Ovary (tissue), 9 donors: Measurements from ENCODE around the gene PDX1. TPM values are rescaled to one million over a fixed set of nuclear protein-coding genes. Genes with fewer than 3 reads are reported as not detected.

Experiments
- DNase-seq, 5 donors: peaks; one replicate each; pipeline ENCODE4 v3.0.0-alpha.2; 2019 to 2020
- H3K27ac ChIP-seq, 2 donors: fragments of 200-600 bp; one replicate each; pipeline versions ENCODE4 v1.5.1 to v1.8.0; 2019 to 2022
- H3K27me3 ChIP-seq: fragments of 200-600 bp; one replicate; pipeline ENCODE4 v1.8.0; 2022
- H3K36me3 ChIP-seq: fragments of 200-600 bp; sonication (generic); one replicate; pipeline ENCODE4 v1.5.1; 2019
- H3K4me1 ChIP-seq: one replicate; pipeline ENCODE4 v1.8.1; 2013; ENCODE audit warnings: mild to moderate bottlenecking, moderate library complexity; ENCODE audit not compliant: insufficient read depth
- H3K4me3 ChIP-seq: fragments of 200-600 bp; sonication (generic); one replicate; pipeline ENCODE4 v1.5.1; 2017
- H3K9me3 ChIP-seq, 2 donors: fragments of 200-600 bp in 1 of 2; sonication (generic) in 1 of 2; one replicate each; pipeline versions ENCODE4 v1.5.1 to v1.8.1; 2013 to 2019; ENCODE audit warnings: mild to moderate bottlenecking in 1 of 2, moderate library complexity in 1 of 2
- CTCF ChIP-seq, 3 donors: fragments of 450-650 bp in 2 of 3; fragments of 200-600 bp in 1 of 3; IDR thresholded peaks; one replicate each; pipeline versions ENCODE4 v1.5.1 to v1.8.0; 2016 to 2022; ENCODE audit warnings: antibody characterized with exemption in 3 of 3, mild to moderate bottlenecking in 1 of 3
- EP300 ChIP-seq: sonication (generic); formaldehyde crosslinking; IDR thresholded peaks from one replicate; pipeline ENCODE4 v1.6.1; 2017; ENCODE audit warnings: antibody characterized with exemption
- POLR2A ChIP-seq: fragments of 450-650 bp; IDR thresholded peaks from one replicate; pipeline ENCODE4 v1.6.1; 2017; ENCODE audit warnings: antibody characterized with exemption, mild to moderate bottlenecking, moderate library complexity
- WGBS, 3 donors: extraction: QIAGEN DNeasy Blood & Tissue Kit in 1 of 3; methylation state at CpG; one replicate each; pipeline versions ENCODE4 v1.1.5 to v1.1.7; 2013 to 2017; 5-methylcytosine and 5-hydroxymethylcytosine counted together
- intact Hi-C, 4 donors: fragments of 100-400 bp; cut with DNase I; formaldehyde crosslinking; loops; one replicate each; pipeline versions ENCODE4 v1.11.0 to v1.15.1; 2022 to 2023
- polyA plus RNA-seq, 2 donors: library from polyadenylated mRNA; stranded (reverse); fragments of 200-250 nt in 1 of 2; fragments of 350-450 nt in 1 of 2; fragmentation: Illumina TruSeq in 1 of 2; extraction: RNeasy Lipid Tissue Mini Kit (QIAGEN cat#74804) in 1 of 2; gene quantifications; one replicate each; pipeline ENCODE4 v1.2.3, GENCODE V29; 2013 to 2014
- total RNA-seq, 7 donors: library from RNA; depleted of rRNA in 2 of 7; stranded (reverse); fragments of >200 nt in 2 of 7; fragmentation: NEBNext Ultra II Directional in 3 of 7; extraction: Animal tissue kit (Norgen Biotek cat#: 25700) in 3 of 7; gene quantifications; one replicate each; pipeline versions ENCODE4 v1.1.0 to v1.2.4, GENCODE V29; 2016 to 2023
- donor health status: DM: no; HTN: no; CAD: no; lungs with moderate emphysema.
- donor health status: DM: no; HTN: no; CAD: no.
- donor health status: Bipolar disorder and iron deficiency.
- donor health status: DM: yes; HTN: yes; CAD: no.
- donor health status: DM: no; HTN: no; CAD: no.
- donor health status: DM: yes; HTN: yes; CAD: no.

The PDX1 gene
- total and polyA plus RNA-seq, 9 donors, result not detected

- TF ChIP-seq POLR2A, result no peak
- TF ChIP-seq EP300, result no peak
- TF ChIP-seq CTCF (IDR thresholded peaks at IDR 0.05), result no peak
- Histone ChIP-seq H3K27ac (no peak overlapping the region), H3K27me3 (peaks cover 4% of the 10 kb centered on the region), H3K9me3 (no peaks in the 10 kb centered on the region), H3K4me3 (no peak overlapping the region), H3K4me1 (no peaks in the 10 kb centered on the region), H3K36me3 (no peaks in the 10 kb centered on the region)
- no peak for DNase-seq
- intact Hi-C loops, result no loop called here
- WGBS, 3 donors, result 1 to 3% (median 2%) methylated on average over 20 to 26 of the region's 26 CpGs
Observed at GRCh38 chr13:27928353-27928804, 8.6 kb downstream of the PDX1 start.

- intact Hi-C loops, result no loop called here
- H3K36me3 ChIP-seq, result no peaks in the 10 kb centered on the region
- 2 to 4% (median 2%) methylated on average over 48 of the region's 48 CpGs for WGBS, 3 donors
- DNase-seq, result no peak
- no peak overlapping the region for H3K4me3 ChIP-seq
- no peak overlapping the region for H3K27ac ChIP-seq
- H3K27me3 ChIP-seq, result peaks cover 4% of the 10 kb centered on the region
- no peaks in the 10 kb centered on the region for H3K9me3 ChIP-seq
- no peak for TF ChIP-seq POLR2A
- TF ChIP-seq CTCF (IDR thresholded peaks at IDR 0.05), result no peak
- no peak for TF ChIP-seq EP300
- no peaks in the 10 kb centered on the region for H3K4me1 ChIP-seq
Observed at GRCh38 chr13:27928805-27929753, 9.3 kb downstream of the PDX1 start.

- Histone ChIP-seq H3K27ac (no peak overlapping the region), H3K9me3 (no peaks in the 10 kb centered on the region), H3K4me1 (no peaks in the 10 kb centered on the region), H3K27me3 (no peaks in the 10 kb centered on the region), H3K4me3 (no peak overlapping the region), H3K36me3 (no peaks in the 10 kb centered on the region)
- DNase-seq, result no peak
- intact Hi-C loops, result no loop called here
- TF ChIP-seq POLR2A (no peak), EP300 (no peak), CTCF (IDR thresholded peaks at IDR 0.05) (no peak)
Observed at GRCh38 chr13:27929868-27930267, 10.1 kb downstream of the PDX1 start.

- Histone ChIP-seq H3K4me1 (no peaks in the 10 kb centered on the region), H3K27me3 (no peaks in the 10 kb centered on the region), H3K36me3 (no peaks in the 10 kb centered on the region), H3K27ac (no peak overlapping the region), H3K4me3 (no peak overlapping the region), H3K9me3 (no peaks in the 10 kb centered on the region)
- intact Hi-C loops, result no loop called here
- TF ChIP-seq POLR2A, result no peak
- TF ChIP-seq EP300, result no peak
- TF ChIP-seq CTCF (IDR thresholded peaks at IDR 0.05), result no peak
- DNase-seq, result no peak
- 41 to 70% (median 48%) methylated on average over 1 of the region's 1 CpG for WGBS, 3 donors
Observed at GRCh38 chr13:27933118-27933517, 13.3 kb downstream of the PDX1 start.
